Erythroblast (primary cell): Measurements from ENCODE around the gene CLCN3.

Experiments used
- GATA1 ChIP-seq: IDR thresholded peaks from 2 replicates; pipeline ENCODE4 v1.6.1; 2011; ENCODE audit warnings: low read depth, mild to moderate bottlenecking, control low read depth, low read length, moderate library complexity
- POLR2A ChIP-seq: IDR thresholded peaks from 2 replicates; pipeline ENCODE4 v1.6.1; 2011; ENCODE audit warnings: mild to moderate bottlenecking, low read length

DNA sequence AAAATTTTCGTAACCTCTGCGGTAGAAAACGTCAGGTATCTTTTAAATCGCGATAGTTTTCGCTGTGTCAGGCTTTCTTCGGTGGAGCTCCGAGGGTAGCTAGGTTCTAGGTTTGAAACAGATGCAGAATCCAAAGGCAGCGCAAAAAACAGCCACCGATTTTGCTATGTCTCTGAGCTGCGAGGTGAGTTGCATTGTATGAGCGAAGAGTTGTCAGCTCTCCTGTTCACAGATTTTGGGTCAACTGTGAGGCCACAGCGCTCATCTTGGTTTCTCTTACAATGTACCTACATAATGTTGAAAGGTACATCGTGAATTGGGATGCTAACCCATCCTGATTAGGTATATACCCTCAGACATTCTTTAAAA is 486 bp downstream of the CLCN3 start:
- TF ChIP-seq POLR2A (no peak), GATA1 (no peak)
